Gastroesophageal sphincter (tissue), 4 donors: ENCODE measurements around the gene PDE4B. TPM values are rescaled to one million over a fixed set of nuclear protein-coding genes. Genes with fewer than 3 reads are reported as not detected.

Source experiments
- ATAC-seq: fragments of 150-250 bp; one replicate; pipeline ENCODE4 v1.9.1; 2016; ENCODE audit warnings: mild to moderate bottlenecking, moderate library complexity
- H3K27ac ChIP-seq, 4 donors: fragments of 200-600 bp; sonication (generic) in 3 of 4; 1 replicate in 3 of 4; 2 replicates in 1 of 4; pipeline ENCODE4 v1.5.1; 2016 to 2019
- H3K27me3 ChIP-seq: fragments of 200-600 bp; sonication (generic); one replicate; pipeline ENCODE4 v1.5.1; 2019
- H3K36me3 ChIP-seq, 2 donors: fragments of 200-600 bp; sonication (generic); one replicate each; pipeline ENCODE4 v1.5.1; 2019; ENCODE audit warnings: control low read depth in 1 of 2
- H3K4me1 ChIP-seq, 3 donors: fragments of 200-600 bp; sonication (generic); 1 replicate in 2 of 3; 2 replicates in 1 of 3; pipeline ENCODE4 v1.5.1; 2016 to 2019; ENCODE audit warnings: control low read depth in 2 of 3
- H3K4me3 ChIP-seq, 2 donors: fragments of 200-600 bp; sonication (generic); one replicate each; pipeline ENCODE4 v1.5.1; 2019; ENCODE audit warnings: mild to moderate bottlenecking in 1 of 2, moderate library complexity in 1 of 2
- H3K9me3 ChIP-seq, 3 donors: fragments of 200-600 bp; sonication (generic); one replicate each; pipeline ENCODE4 v1.5.1; 2017 to 2019; ENCODE audit warnings: control low read depth in 2 of 3
- EP300 ChIP-seq: sonication (generic); formaldehyde crosslinking; IDR thresholded peaks from one replicate; pipeline ENCODE4 v1.6.1; 2017; ENCODE audit warnings: antibody characterized with exemption, mild to moderate bottlenecking
- POLR2A ChIP-seq, 2 donors: fragments of 450-650 bp; IDR thresholded peaks; one replicate each; pipeline ENCODE4 v1.6.1; 2017; ENCODE audit warnings: antibody characterized with exemption in 2 of 2, mild to moderate bottlenecking in 2 of 2, moderate library complexity in 1 of 2
- POLR2AphosphoS5 ChIP-seq: sonication (generic); formaldehyde crosslinking; IDR thresholded peaks from one replicate; pipeline ENCODE4 v1.6.1; 2017; ENCODE audit warnings: antibody characterized with exemption
- WGBS, 2 donors: methylation state at CpG; one replicate each; pipeline ENCODE4 v1.1.5; 2018; ENCODE audit warnings: low coverage in 1 of 2; 5-methylcytosine and 5-hydroxymethylcytosine counted together
- total RNA-seq, 4 donors: library from RNA; depleted of rRNA; stranded (reverse); fragments of >200 nt; gene quantifications; one replicate each; pipeline ENCODE4 v1.1.0, GENCODE V29; 2016
- TF ChIP-seq, protein P1 (sequence below), 4 experiments: fragments of 200-600 bp in 2 of 4; fragments of 450-650 bp in 2 of 4; sonication (generic) in 1 of 4; IDR thresholded peaks; one replicate each; pipeline ENCODE4 v1.5.1; 2017 to 2019; ENCODE audit warnings: antibody characterized with exemption in 4 of 4, mild to moderate bottlenecking in 2 of 4, moderate library complexity in 2 of 4

The PDE4B gene
- total RNA-seq, 4 donors from 2014 or later, result 5.9 to 16.2 (median 8.8) TPM

DNA sequence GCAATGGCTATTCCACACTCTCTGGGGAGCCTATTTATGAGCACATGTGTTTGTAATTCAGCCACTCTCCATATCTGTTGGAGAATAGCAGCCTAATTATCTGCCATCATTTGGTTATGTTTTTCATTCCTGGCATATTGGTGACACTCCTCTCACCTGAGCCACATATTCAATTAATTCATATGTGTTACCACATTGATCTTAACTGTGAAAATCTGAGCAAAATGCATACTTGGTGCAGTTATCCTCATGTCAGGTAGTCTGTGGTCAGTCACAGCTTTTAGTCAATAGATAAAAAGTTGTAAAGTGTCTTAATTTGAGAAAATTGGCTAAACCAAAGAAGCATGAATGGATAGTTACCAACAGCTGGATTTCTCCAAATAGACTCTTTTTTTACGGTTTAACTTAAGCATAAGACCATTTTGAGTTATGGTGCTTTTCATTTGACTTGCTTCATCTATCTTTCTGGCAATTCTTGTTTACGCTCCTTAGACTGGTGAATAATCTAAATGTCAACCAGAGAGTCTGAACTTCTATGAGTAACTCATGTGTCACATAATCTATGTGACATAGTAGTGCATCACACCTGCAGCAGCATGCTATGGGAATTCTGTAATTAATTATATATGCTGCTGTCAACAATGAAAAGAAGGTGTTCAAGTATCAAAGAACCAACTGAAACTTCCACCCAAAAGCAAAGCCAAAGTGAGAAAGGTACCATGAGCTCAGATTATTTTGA is 553.5 kb downstream of the PDE4B start:
- 89 to 96% methylated on average over 2 of the region's 2 CpGs for WGBS, 2 donors
- H3K4me1 ChIP-seq, result peaks cover 3 to 34% (median 3%) of the 10 kb centered on the region in 3 donors
- H3K36me3 ChIP-seq, result no peaks in the 10 kb centered on the region
- no peak overlapping the region for H3K4me3 ChIP-seq
- no peak overlapping the region for H3K27ac ChIP-seq
- no peak for ATAC-seq
- TF ChIP-seq POLR2AphosphoS5 (no peak), POLR2A (IDR thresholded peaks at IDR 0.05) (no peak), EP300 (no peak)
- TF ChIP-seq, protein P1, sequence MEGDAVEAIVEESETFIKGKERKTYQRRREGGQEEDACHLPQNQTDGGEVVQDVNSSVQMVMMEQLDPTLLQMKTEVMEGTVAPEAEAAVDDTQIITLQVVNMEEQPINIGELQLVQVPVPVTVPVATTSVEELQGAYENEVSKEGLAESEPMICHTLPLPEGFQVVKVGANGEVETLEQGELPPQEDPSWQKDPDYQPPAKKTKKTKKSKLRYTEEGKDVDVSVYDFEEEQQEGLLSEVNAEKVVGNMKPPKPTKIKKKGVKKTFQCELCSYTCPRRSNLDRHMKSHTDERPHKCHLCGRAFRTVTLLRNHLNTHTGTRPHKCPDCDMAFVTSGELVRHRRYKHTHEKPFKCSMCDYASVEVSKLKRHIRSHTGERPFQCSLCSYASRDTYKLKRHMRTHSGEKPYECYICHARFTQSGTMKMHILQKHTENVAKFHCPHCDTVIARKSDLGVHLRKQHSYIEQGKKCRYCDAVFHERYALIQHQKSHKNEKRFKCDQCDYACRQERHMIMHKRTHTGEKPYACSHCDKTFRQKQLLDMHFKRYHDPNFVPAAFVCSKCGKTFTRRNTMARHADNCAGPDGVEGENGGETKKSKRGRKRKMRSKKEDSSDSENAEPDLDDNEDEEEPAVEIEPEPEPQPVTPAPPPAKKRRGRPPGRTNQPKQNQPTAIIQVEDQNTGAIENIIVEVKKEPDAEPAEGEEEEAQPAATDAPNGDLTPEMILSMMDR (IDR thresholded peaks at IDR 0.05), result no peak
- no peaks in the 10 kb centered on the region for H3K27me3 ChIP-seq
- no peaks in the 10 kb centered on the region for H3K9me3 ChIP-seq

DNA sequence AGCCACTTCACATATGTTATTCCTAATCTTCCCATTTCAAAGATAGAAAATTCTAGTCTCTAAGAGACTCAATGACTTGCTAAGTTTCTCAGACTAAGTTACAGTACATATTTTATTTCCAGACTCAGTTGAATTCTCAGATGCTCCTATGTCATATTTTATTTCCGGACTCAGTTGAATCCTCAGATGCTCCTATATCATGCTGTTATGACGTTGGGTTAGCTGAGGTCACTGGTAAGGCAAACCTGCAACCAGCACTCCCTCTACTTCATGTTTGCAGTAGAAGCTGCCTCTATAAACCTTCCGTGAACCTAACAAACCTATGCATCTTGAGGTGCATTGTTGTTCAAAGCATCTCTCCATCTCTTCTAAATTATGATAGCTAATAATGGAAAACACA is 554.2 kb downstream of the PDE4B start:
- Histone ChIP-seq H3K4me1 (peaks cover 3 to 34% (median 5%) of the 10 kb centered on the region in 3 donors), H3K27ac (no peak overlapping the region), H3K27me3 (no peaks in the 10 kb centered on the region), H3K4me3 (no peak overlapping the region), H3K9me3 (no peaks in the 10 kb centered on the region), H3K36me3 (no peaks in the 10 kb centered on the region)
- TF ChIP-seq POLR2A (IDR thresholded peaks at IDR 0.05), result no peak
- TF ChIP-seq EP300, result no peak
- TF ChIP-seq, protein P1 (IDR thresholded peaks at IDR 0.05), result no peak
- TF ChIP-seq POLR2AphosphoS5, result no peak
- WGBS, 2 donors, result 92 to 94% methylated on average over 3 of the region's 3 CpGs
- ATAC-seq, result no peak

DNA sequence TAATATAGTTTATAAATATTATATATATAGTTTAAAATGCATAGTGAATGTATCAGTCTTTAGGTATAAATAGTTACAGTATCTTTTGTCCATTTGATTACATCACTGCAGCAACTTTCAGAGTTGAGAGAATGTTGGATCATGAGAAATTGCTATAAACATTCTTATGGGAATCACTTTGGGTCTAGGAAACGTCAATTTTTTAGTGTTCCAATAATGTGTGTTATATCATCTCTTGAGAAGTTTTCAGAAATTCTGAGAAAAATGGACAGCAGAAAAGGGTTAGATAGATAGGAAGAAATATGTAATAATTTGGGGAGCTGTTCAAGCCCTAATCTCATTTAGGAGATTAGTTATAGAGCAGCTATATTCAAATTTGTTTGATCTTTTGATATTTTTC is 556.1 kb downstream of the PDE4B start:
- no peak overlapping the region for H3K4me3 ChIP-seq
- H3K27ac ChIP-seq, result peak overlapping the region in 2 of 4 donors; percentile 30 to 61
- WGBS, 2 donors, result 71 to 74% methylated on average over 1 of the region's 1 CpG
- H3K9me3 ChIP-seq, result no peaks in the 10 kb centered on the region
- TF ChIP-seq POLR2AphosphoS5 (no peak), POLR2A (IDR thresholded peaks at IDR 0.05) (no peak), EP300 (no peak)
- ATAC-seq, result no peak
- peaks cover 5 to 44% (median 8%) of the 10 kb centered on the region in 3 donors for H3K4me1 ChIP-seq
- no peaks in the 10 kb centered on the region for H3K36me3 ChIP-seq
- no peaks in the 10 kb centered on the region for H3K27me3 ChIP-seq

DNA sequence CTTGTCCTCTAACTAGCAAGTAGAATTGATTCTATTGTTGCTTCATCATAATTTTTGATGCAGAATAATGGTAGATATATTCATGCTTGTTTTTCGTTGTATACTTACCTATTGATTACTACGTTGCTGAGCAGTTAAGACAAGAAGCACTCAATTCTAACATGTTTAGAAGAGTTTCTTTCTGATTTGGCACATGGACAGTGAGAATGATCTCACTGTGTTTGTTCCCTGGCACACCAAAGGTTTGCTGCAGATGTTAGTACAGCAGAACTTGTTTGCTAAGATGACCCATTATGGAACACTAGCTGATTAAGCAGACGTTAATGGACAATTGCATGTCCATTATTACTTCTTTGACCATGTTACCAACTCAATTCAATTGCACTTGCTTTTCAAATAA is 556.5 kb downstream of the PDE4B start:
- 50 to 62% methylated on average over 3 of the region's 3 CpGs for WGBS, 2 donors
- H3K4me1 ChIP-seq, result peaks cover 8 to 46% (median 10%) of the 10 kb centered on the region in 3 donors
- TF ChIP-seq POLR2AphosphoS5 (no peak), POLR2A (IDR thresholded peaks at IDR 0.05) (no peak), EP300 (no peak)
- TF ChIP-seq, protein P1 (IDR thresholded peaks at IDR 0.05), result no peak
- no peaks in the 10 kb centered on the region for H3K9me3 ChIP-seq
- H3K27me3 ChIP-seq, result no peaks in the 10 kb centered on the region
- ATAC-seq, result peak; percentile 43
- H3K27ac ChIP-seq, result peak overlapping the region in 3 of 4 donors; percentile 10 to 61 (median 30)
- H3K36me3 ChIP-seq, result no peaks in the 10 kb centered on the region
- no peak overlapping the region for H3K4me3 ChIP-seq

DNA sequence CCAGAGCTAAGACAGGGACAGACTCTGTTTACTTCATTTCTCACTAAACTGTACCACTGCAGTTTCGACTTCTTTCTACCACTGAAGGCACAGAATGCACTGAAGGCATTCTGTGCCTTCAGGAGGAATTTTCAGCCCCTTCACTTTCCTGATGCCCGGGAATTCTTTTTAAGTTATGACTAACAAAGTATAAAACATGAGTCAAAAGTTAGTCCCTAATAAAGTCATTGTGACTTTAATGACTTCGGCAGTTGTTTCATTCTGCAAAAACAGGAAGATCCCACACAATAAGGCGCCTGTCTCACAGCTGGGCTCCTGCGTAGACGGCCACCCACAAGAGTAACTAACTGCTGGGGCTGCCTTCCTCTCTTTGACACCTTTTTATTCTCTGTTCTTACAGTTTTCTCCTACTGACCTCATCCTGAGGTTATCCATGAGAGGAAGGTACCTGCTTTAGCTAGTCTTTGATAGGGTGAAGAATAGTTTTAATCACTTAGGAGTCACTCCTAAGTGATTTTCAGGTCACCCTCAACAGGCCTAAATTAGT is 557.4 kb downstream of the PDE4B start:
- no peaks in the 10 kb centered on the region for H3K36me3 ChIP-seq
- TF ChIP-seq, protein P1 (IDR thresholded peaks at IDR 0.05), result no peak
- TF ChIP-seq POLR2A (IDR thresholded peaks at IDR 0.05), result no peak
- 24 to 46% methylated on average over 6 of the region's 6 CpGs for whole genome bisulfite sequencing, 2 donors
- no peaks in the 10 kb centered on the region for H3K27me3 ChIP-seq
- ATAC-seq, result peak; percentile 49
- peaks cover 10 to 53% (median 12%) of the 10 kb centered on the region in 3 donors for H3K4me1 ChIP-seq
- H3K4me3 ChIP-seq, result peak overlapping the region in 1 of 2 donors; percentile 3
- no peaks in the 10 kb centered on the region for H3K9me3 ChIP-seq
- H3K27ac ChIP-seq, result peak overlapping the region in 3 of 4 donors; percentile 10 to 61 (median 30)
